Subcutaneous adipose tissue (tissue), 4 donors: ENCODE data around the gene KRTAP1-1. TPM values are rescaled to one million over a fixed set of nuclear protein-coding genes. Genes with fewer than 3 reads are reported as not detected.
"Not testable (repeated sequence)": the region's sequence is repeated elsewhere in the genome, so short reads cannot be mapped to it uniquely, and the experiment has no call there.

ENCODE experiments used
- total RNA-seq, 4 donors: library from RNA; depleted of rRNA; stranded (reverse); fragments of >200 nt; gene quantifications; one replicate each; pipeline ENCODE4 v1.1.0, GENCODE V29; 2016
- TF ChIP-seq, protein P1 (sequence below): fragments of 450-650 bp; IDR thresholded peaks from one replicate; pipeline ENCODE4 v1.5.1; 2016; ENCODE audit warnings: low read depth, mild to moderate bottlenecking, control low read depth, antibody characterized with exemption, moderate library complexity

Gene KRTAP1-1, protein sequence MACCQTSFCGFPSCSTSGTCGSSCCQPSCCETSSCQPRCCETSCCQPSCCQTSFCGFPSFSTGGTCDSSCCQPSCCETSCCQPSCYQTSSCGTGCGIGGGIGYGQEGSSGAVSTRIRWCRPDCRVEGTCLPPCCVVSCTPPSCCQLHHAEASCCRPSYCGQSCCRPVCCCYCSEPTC
- total RNA-seq, result not detected

DNA sequence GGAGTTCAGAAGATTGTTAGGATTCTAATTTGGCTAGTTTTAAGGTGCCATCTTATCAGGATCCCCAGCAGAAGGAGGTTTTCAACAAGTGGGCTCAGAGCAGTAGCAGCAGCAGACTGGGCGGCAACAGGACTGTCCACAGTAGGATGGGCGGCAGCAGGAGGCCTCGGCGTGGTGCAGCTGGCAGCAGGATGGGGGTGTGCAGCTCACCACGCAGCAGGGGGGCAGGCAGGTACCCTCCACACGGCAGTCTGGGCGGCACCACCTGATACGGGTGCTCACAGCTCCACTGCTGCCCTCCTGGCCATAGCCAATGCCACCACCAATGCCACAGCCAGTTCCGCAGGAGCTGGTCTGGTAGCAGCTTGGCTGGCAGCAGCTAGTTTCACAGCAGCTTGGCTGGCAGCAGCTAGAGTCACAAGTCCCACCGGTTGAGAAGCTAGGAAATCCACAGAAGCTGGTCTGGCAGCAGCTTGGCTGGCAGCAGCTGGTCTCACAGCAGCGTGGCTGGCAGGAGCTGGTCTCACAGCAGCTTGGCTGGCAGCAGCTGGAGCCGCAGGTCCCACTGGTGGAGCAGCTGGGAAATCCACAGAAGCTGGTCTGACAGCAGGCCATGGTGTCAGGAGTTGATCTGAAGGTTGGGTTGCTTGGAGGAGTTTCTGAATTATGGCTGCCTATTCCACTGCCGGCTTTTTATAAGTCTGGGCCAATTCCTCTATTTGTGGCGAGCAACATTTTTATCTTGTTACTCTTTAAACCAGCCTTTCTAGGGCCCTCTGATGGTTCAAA, at the start of gene KRTAP1-1:
Gene KRTAP1-1, minus strand, starts transcription at position 668 of the 789 bp plus-strand sequence. Its CDS starts 53 bp downstream, at position 615.
- TF ChIP-seq, protein P1, sequence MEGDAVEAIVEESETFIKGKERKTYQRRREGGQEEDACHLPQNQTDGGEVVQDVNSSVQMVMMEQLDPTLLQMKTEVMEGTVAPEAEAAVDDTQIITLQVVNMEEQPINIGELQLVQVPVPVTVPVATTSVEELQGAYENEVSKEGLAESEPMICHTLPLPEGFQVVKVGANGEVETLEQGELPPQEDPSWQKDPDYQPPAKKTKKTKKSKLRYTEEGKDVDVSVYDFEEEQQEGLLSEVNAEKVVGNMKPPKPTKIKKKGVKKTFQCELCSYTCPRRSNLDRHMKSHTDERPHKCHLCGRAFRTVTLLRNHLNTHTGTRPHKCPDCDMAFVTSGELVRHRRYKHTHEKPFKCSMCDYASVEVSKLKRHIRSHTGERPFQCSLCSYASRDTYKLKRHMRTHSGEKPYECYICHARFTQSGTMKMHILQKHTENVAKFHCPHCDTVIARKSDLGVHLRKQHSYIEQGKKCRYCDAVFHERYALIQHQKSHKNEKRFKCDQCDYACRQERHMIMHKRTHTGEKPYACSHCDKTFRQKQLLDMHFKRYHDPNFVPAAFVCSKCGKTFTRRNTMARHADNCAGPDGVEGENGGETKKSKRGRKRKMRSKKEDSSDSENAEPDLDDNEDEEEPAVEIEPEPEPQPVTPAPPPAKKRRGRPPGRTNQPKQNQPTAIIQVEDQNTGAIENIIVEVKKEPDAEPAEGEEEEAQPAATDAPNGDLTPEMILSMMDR, result not testable (repeated sequence)

DNA sequence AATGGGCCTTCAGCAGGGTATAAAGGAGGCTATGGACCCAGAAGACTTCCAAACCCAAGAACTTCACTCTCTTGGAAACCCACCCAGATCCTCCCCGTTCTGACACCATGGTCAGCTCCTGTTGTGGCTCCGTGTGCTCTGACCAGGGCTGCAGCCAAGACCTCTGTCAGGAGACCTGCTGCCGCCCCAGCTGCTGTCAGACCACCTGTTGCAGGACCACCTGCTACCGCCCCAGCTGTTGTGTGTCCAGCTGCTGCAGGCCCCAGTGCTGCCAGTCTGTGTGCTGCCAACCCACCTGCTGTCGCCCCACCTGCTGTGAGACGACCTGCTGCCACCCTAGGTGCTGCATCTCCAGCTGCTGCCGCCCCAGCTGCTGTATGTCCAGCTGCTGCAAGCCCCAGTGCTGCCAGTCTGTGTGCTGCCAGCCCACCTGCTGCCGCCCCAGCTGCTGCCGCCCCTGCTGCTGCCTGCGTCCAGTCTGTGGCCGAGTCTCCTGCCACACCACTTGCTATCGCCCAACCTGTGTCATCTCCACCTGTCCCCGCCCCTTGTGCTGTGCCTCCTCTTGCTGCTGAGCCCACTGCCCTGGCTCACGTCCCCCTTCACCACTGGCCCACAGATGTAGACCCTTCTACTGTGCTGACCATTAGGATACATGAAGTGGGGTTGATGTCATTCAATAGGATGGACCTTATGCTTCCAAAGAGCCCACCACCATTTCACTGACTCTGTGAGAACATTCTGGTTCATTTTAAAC, 43.0 kb upstream of the KRTAP1-1 start, which contains the start of gene KRTAP4-7:
Gene KRTAP4-7, plus strand, starts transcription at position 51 of the 757 bp plus-strand sequence. Its CDS starts 57 bp downstream, at position 108.
- TF ChIP-seq, protein P1, result not testable (repeated sequence)

DNA sequence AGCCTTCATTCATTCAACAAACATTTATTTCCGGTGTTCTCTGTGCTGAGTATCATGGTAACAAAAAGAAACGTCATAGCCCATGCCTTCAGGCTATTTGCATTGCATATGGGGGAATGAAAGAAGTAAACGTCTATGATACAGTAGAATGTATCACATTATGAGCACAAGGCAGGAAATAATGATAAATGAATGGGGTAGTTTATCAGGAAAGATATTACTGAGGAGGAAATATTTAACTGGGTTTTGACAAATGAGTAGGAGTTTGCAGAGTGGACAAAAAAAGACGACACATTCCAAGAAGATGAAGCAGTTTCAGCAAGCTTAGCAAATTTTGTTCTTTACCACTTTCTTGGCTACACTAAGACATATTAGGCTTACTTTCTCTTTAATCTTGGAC, 41.4 kb upstream of the KRTAP1-1 start:
- TF ChIP-seq, protein P1, result no peak

DNA sequence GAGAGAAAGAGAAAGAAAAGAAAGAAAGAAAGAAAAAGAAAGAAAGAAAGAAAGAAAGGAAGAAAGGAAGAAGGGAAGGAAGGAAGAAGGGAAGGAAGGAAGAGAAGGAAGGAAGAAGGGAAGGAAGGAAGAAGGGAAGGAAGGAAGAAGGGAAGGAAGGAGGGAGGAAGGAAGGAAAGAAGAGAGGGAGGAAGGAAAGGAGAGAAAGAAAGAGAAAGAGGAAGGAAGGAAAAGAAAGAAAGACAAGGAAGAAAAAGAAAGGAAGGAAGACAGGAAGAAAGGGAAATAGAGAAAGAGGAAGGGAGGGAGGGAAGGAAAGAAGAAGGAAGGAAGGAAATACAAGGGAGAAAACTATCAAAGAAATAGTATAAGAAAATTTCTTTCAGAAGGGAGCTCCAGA, 35.5 kb upstream of the KRTAP1-1 start:
- TF ChIP-seq, protein P1, result no peak

DNA sequence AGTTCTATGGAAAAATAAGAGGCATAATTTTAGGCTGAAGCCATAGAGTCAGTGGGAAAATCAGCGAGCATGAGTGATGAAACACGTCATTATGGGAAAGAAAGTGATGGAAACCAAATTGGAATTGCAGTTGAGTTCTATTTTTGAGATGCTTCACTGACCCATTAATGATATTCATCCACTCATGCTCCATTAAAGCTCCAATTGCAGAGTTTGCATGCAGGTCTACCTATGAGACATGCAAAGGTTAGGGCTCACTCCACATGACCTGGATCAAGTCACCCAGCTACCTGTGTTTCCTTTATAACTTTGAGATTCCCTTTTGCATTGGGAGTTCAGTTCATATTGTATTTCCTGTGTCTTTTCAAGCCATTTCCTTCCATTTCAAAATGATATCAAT, 32.4 kb upstream of the KRTAP1-1 start:
- TF ChIP-seq, protein P1, result no peak

DNA sequence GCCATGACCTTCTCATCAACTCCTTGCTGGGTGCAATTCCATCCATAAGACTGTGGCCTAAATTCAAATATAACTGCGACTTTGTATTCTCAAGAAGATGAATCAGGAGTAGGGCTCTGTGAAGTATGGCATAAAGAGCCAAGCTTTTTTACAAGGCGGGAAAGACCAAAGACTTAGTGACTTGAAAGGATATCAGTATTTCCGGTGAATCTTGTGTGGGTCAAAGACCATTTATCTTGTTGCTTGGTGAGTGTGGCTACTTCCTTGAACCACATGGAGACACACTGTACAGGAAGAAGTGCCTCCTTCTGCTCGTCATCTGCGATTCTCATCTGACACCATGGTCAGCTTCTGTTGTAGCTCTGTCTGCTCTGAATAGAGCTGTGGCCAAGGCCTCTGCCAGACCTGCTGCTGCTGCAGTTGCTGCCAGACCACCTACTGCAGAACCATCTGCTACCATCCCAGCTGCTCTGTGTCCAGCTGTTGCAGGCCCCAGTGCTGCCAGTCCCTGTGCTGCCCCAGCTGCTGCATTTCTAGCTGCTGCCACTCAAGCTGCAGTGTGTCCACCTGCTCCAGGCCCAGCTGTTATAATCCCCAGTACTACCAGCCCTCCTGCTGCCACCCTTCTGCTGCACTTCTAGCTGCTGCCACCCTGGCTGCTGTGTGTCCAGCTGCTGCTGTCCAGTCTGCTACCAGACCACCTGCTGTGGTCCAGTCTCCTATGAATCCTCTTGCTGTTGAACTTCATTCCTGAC, 30.5 kb upstream of the KRTAP1-1 start:
- TF ChIP-seq, protein P1, result no peak
